Neural cell (in vitro differentiated cells): ENCODE measurements around the gene SCCPDH.

Experiments used
- POLR2AphosphoS5 ChIP-seq: IDR thresholded peaks from 2 replicates; pipeline ENCODE4 v1.6.1; 2012
- TF ChIP-seq, protein P1 (sequence below): fragments of 450-650 bp; IDR thresholded peaks from 2 replicates; pipeline ENCODE4 v1.5.1; 2014; ENCODE audit warnings: antibody characterized with exemption, mild to moderate bottlenecking, moderate library complexity; ENCODE audit not compliant: poor library complexity, severe bottlenecking
- TF ChIP-seq, protein P2 (sequence below): IDR thresholded peaks from 2 replicates; pipeline ENCODE4 v1.6.1; 2012; ENCODE audit warnings: borderline replicate concordance

DNA sequence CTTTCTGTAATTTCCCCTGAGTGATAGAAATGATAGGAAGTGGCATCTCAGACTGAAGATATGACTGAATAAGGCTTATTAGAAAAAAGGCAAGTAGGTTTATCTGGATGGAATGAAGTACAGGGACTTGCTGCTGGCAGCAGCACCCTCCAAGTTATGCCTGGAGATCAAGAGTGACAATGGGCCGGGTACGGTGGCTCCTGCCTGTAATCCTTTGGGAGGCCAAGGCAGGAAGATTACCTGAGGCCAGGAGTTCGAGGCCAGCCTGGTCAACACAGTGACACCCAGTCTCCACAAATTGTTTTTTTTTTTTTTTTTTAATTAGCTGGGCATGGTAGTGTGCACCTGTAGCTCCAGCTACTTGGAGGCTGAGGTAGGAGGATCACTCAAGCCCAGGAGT lies 87.8 kb downstream of the SCCPDH start:
- TF ChIP-seq, protein P1, sequence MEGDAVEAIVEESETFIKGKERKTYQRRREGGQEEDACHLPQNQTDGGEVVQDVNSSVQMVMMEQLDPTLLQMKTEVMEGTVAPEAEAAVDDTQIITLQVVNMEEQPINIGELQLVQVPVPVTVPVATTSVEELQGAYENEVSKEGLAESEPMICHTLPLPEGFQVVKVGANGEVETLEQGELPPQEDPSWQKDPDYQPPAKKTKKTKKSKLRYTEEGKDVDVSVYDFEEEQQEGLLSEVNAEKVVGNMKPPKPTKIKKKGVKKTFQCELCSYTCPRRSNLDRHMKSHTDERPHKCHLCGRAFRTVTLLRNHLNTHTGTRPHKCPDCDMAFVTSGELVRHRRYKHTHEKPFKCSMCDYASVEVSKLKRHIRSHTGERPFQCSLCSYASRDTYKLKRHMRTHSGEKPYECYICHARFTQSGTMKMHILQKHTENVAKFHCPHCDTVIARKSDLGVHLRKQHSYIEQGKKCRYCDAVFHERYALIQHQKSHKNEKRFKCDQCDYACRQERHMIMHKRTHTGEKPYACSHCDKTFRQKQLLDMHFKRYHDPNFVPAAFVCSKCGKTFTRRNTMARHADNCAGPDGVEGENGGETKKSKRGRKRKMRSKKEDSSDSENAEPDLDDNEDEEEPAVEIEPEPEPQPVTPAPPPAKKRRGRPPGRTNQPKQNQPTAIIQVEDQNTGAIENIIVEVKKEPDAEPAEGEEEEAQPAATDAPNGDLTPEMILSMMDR: no peak
- TF ChIP-seq POLR2AphosphoS5: no peak
- TF ChIP-seq, protein P2, sequence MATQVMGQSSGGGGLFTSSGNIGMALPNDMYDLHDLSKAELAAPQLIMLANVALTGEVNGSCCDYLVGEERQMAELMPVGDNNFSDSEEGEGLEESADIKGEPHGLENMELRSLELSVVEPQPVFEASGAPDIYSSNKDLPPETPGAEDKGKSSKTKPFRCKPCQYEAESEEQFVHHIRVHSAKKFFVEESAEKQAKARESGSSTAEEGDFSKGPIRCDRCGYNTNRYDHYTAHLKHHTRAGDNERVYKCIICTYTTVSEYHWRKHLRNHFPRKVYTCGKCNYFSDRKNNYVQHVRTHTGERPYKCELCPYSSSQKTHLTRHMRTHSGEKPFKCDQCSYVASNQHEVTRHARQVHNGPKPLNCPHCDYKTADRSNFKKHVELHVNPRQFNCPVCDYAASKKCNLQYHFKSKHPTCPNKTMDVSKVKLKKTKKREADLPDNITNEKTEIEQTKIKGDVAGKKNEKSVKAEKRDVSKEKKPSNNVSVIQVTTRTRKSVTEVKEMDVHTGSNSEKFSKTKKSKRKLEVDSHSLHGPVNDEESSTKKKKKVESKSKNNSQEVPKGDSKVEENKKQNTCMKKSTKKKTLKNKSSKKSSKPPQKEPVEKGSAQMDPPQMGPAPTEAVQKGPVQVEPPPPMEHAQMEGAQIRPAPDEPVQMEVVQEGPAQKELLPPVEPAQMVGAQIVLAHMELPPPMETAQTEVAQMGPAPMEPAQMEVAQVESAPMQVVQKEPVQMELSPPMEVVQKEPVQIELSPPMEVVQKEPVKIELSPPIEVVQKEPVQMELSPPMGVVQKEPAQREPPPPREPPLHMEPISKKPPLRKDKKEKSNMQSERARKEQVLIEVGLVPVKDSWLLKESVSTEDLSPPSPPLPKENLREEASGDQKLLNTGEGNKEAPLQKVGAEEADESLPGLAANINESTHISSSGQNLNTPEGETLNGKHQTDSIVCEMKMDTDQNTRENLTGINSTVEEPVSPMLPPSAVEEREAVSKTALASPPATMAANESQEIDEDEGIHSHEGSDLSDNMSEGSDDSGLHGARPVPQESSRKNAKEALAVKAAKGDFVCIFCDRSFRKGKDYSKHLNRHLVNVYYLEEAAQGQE: no peak
